HepG2 (cell line): ENCODE results near the gene EPB41L5. TPM values are rescaled to one million over a fixed set of nuclear protein-coding genes. Genes with fewer than 3 reads are reported as not detected.

Source experiments
- AHR ChIP-seq: IDR thresholded peaks from 2 replicates; pipeline ENCODE4 v1.6.1; 2018; ENCODE audit warnings: missing genetic modification reagents, missing compliant biosample characterization
- BCLAF1 ChIP-seq: fragments of 450-650 bp; IDR thresholded peaks from 2 replicates; pipeline ENCODE4 v1.6.1; 2017; ENCODE audit warnings: mild to moderate bottlenecking
- DPF2 ChIP-seq: sonication (generic); formaldehyde crosslinking; IDR thresholded peaks from 2 replicates; pipeline ENCODE4 v1.4.0; 2020; ENCODE audit warnings: mild to moderate bottlenecking, low read depth, missing genetic modification reagents, borderline replicate concordance
- MTF1 ChIP-seq: sonication (generic); formaldehyde crosslinking; IDR thresholded peaks from 2 replicates; pipeline ENCODE4 v1.5.0; 2020; ENCODE audit warnings: missing genetic modification reagents
- NONO ChIP-seq, 2 experiments: fragments of 450-650 bp in 1 of 2; sonication (generic) in 1 of 2; formaldehyde crosslinking in 1 of 2; IDR thresholded peaks in 1 of 2; conservative IDR thresholded peaks in 1 of 2; 2 replicates each; pipeline versions ENCODE4 v1.6.1 to v1.8.0; 2017 to 2022; ENCODE audit warnings: mild to moderate bottlenecking in 1 of 2, missing genetic modification reagents in 1 of 2, moderate library complexity in 1 of 2
- PAWR ChIP-seq: sonication (generic); formaldehyde crosslinking; IDR thresholded peaks from 2 replicates; pipeline ENCODE4 v1.4.0; 2020; ENCODE audit warnings: missing genetic modification reagents, mild to moderate bottlenecking, borderline replicate concordance
- RBFOX2 ChIP-seq: fragments of 200-400 bp; formaldehyde crosslinking; IDR thresholded peaks from 2 replicates; pipeline ENCODE4 v1.6.1; 2017; ENCODE audit warnings: low read depth, mild to moderate bottlenecking, low read length
- RCOR2 ChIP-seq: IDR thresholded peaks from 2 replicates; pipeline ENCODE4 v1.6.1; 2016; ENCODE audit warnings: missing biosample characterization, missing genetic modification reagents
- SNAPC5 ChIP-seq: sonication (generic); formaldehyde crosslinking; IDR thresholded peaks from 2 replicates; pipeline ENCODE4 v1.8.1; 2023; ENCODE audit warnings: mild to moderate bottlenecking, missing genetic modification reagents, borderline replicate concordance
- ZFX ChIP-seq: sonication (generic); formaldehyde crosslinking; IDR thresholded peaks from 2 replicates; pipeline ENCODE4 v1.4.0; 2020; ENCODE audit warnings: mild to moderate bottlenecking, low read depth, missing genetic modification reagents, moderate library complexity
- ZNF318 ChIP-seq: sonication (generic); formaldehyde crosslinking; IDR thresholded peaks from 2 replicates; pipeline ENCODE4 v1.4.0; 2020; ENCODE audit warnings: mild to moderate bottlenecking, missing genetic modification reagents
- ZNF326 ChIP-seq: sonication (generic); formaldehyde crosslinking; IDR thresholded peaks from 2 replicates; pipeline ENCODE4 v1.4.0; 2020; ENCODE audit warnings: missing genetic modification reagents, borderline replicate concordance
- ZNF362 ChIP-seq: sonication (generic); formaldehyde crosslinking; IDR thresholded peaks from 2 replicates; pipeline ENCODE4 v1.4.0; 2020; ENCODE audit warnings: missing genetic modification reagents, mild to moderate bottlenecking, borderline replicate concordance
- ZNF431 ChIP-seq: sonication (generic); formaldehyde crosslinking; IDR thresholded peaks from 2 replicates; pipeline ENCODE4 v1.9.0; 2022; ENCODE audit warnings: missing genetic modification reagents, low read depth, mild to moderate bottlenecking, borderline replicate concordance
- ZNF501 ChIP-seq: sonication (generic); formaldehyde crosslinking; IDR thresholded peaks from 2 replicates; pipeline ENCODE4 v1.5.1; 2020; ENCODE audit warnings: mild to moderate bottlenecking, moderate library complexity, missing genetic modification reagents
- ZNF605 ChIP-seq: sonication (generic); formaldehyde crosslinking; IDR thresholded peaks from 2 replicates; pipeline ENCODE4 v1.8.0; 2022; ENCODE audit warnings: mild to moderate bottlenecking, missing genetic modification reagents
- polyA plus RNA-seq, 8 experiments: library from polyadenylated mRNA; depleted of rRNA in 3 of 8; stranded (reverse) in 7 of 8; unstranded in 1 of 8; fragments of >200 nt; fragmentation: Illumina TruSeq in 4 of 8; extraction: Trizol in 4 of 8; gene quantifications; 2 replicates each; pipeline versions ENCODE4 v1.2.1 to v1.2.3, GENCODE V29; 2011 to 2016; ENCODE audit warnings: low read depth in 4 of 8, missing spikeins in 1 of 8, mixed read lengths in 1 of 8; ENCODE audit not compliant: insufficient read depth in 1 of 8
- total RNA-seq, 5 experiments: library from RNA; depleted of rRNA; stranded (reverse); fragments of >200 nt; fragmentation: Illumina TruSeq; extraction: Trizol; gene quantifications; 2 replicates each; pipeline ENCODE4 v1.2.3, GENCODE V29; 2016; ENCODE audit warnings: low read depth in 1 of 5

The EPB41L5 gene
- total and polyA plus RNA-seq, 2 of the 13 experiments (the other 11 are each of a cell fraction or from before 2014, with no cell fraction given), result 40.5 to 47.5 TPM

GRCh38 chr2:120203251-120204021, 190.6 kb downstream of the EPB41L5 start (continued):
- TF ChIP-seq BCLAF1 (no peak), NONO (IDR thresholded peaks at IDR 0.05) (no peak), NONO (CRISPR knock-in tag; conservative IDR thresholded peaks at IDR 0.05) (no peak), ZNF318 (CRISPR knock-in tag) (no peak), AHR (CRISPR knock-in tag) (no peak), ZNF431 (CRISPR knock-in tag) (0 out of 2 replicates have a peak, but pooled peaks have one; percentile 32), ZNF501 (CRISPR knock-in tag) (0 out of 2 replicates have a peak, but pooled peaks have one; percentile 9), DPF2 (CRISPR knock-in tag) (no peak), PAWR (no peak), ZNF326 (CRISPR knock-in tag) (no peak), RCOR2 (no peak), SNAPC5 (no peak), RBFOX2 (no peak), ZNF362 (CRISPR knock-in tag) (no peak), MTF1 (CRISPR knock-in tag) (no peak), ZNF605 (CRISPR knock-in tag) (peak; percentile 44; the same call in 1 of the 2 replicates), ZFX (CRISPR knock-in tag) (peak; percentile 32; the same call in 1 of the 2 replicates)
